GM12872 (cell line): ENCODE results near the gene PPARG.

Source experiments
- CTCF ChIP-seq: IDR thresholded peaks from 3 replicates; pipeline ENCODE4 v1.5.1; 2011; ENCODE audit warnings: low read depth, mild to moderate bottlenecking, low read length, moderate library complexity; ENCODE audit not compliant: insufficient read depth

The PPARG gene

GRCh38 chr3:12317914-12318313, 29.0 kb downstream of the PPARG start:
- no peak for TF ChIP-seq CTCF

- TF ChIP-seq CTCF, result no peak
Measured at GRCh38 chr3:12318758-12319621, 30.1 kb downstream of the PPARG start.

GRCh38 chr3:12321015-12321414, 32.1 kb downstream of the PPARG start:
- no peak for TF ChIP-seq CTCF

GRCh38 chr3:12323237-12323636, 34.4 kb downstream of the PPARG start:
- TF ChIP-seq CTCF, result no peak

GRCh38 chr3:12325586-12326515, 37.0 kb downstream of the PPARG start:
- TF ChIP-seq CTCF, result no peak

- TF ChIP-seq CTCF, result no peak
Measured at GRCh38 chr3:12327021-12327420, 38.2 kb downstream of the PPARG start.

GRCh38 chr3:12328132-12328836, 39.4 kb downstream of the PPARG start:
- TF ChIP-seq CTCF, result no peak
